OCI-M2 (cell line): ENCODE measurements around the gene BCAR1.
"Not testable (repeated sequence)": the region's sequence is repeated elsewhere in the genome, so short reads cannot be mapped to it uniquely, and the experiment has no call there.

Experiments used
- DNase-seq: peaks from one replicate; lab custom pipeline; 2025; ENCODE audit not compliant: unreplicated experiment; lab: John Stamatoyannopoulos, UW

Gene BCAR1

GRCh38 chr16:75205961-75206748, 45.3 kb downstream of the BCAR1 start:
- DNase-seq = not testable (repeated sequence)

GRCh38 chr16:75205438-75205837, 46.0 kb downstream of the BCAR1 start:
- not testable (repeated sequence) for DNase-seq

GRCh38 chr16:75204905-75205304, 46.5 kb downstream of the BCAR1 start:
- DNase-seq = not testable (repeated sequence)

- no peak for DNase-seq
Observed at GRCh38 chr16:75204410-75204758, 47.0 kb downstream of the BCAR1 start.

- DNase-seq = no peak
Observed at GRCh38 chr16:75203667-75204409, 47.6 kb downstream of the BCAR1 start.

GRCh38 chr16:75203096-75203495, 48.3 kb downstream of the BCAR1 start:
- no peak for DNase-seq

- DNase-seq = no peak
Observed at GRCh38 chr16:75202069-75202590, 49.3 kb downstream of the BCAR1 start.

GRCh38 chr16:75198135-75198600, 53.3 kb downstream of the BCAR1 start:
- DNase-seq = no peak

GRCh38 chr16:75197522-75198134, 53.8 kb downstream of the BCAR1 start:
- no peak for DNase-seq

- no peak for DNase-seq
Observed at GRCh38 chr16:75196836-75197235, 54.6 kb downstream of the BCAR1 start.

GRCh38 chr16:75195811-75196790, 55.3 kb downstream of the BCAR1 start:
- no peak for DNase-seq

- DNase-seq = no peak
Observed at GRCh38 chr16:75193730-75194444, 57.5 kb downstream of the BCAR1 start.

GRCh38 chr16:75193265-75193650, 58.2 kb downstream of the BCAR1 start:
- no peak for DNase-seq

- no peak for DNase-seq
Observed at GRCh38 chr16:75192606-75193264, 58.7 kb downstream of the BCAR1 start.

GRCh38 chr16:75189638-75190245, 61.7 kb downstream of the BCAR1 start:
- DNase-seq = no peak

- DNase-seq = no peak
Observed at GRCh38 chr16:75188832-75189477, 62.5 kb downstream of the BCAR1 start.

- DNase-seq = no peak
Observed at GRCh38 chr16:75181630-75182029, 69.8 kb downstream of the BCAR1 start.

GRCh38 chr16:75179208-75179607, 72.2 kb downstream of the BCAR1 start:
- DNase-seq = no peak
